ENCODE data around the gene AFAP1L1.

Gene AFAP1L1

GRCh38 chr5:149317281-149318048 lies 45.8 kb downstream of the AFAP1L1 start:
- DNase-seq = peak; percentile 59

- DNase-seq = no peak
Observed at GRCh38 chr5:149319174-149319573, 47.5 kb downstream of the AFAP1L1 start.

GRCh38 chr5:149320791-149321330 lies 49.2 kb downstream of the AFAP1L1 start:
- DNase-seq = peak; percentile 61

GRCh38 chr5:149322518-149322917 lies 50.9 kb downstream of the AFAP1L1 start:
- no peak for DNase-seq

GRCh38 chr5:149323210-149323609 lies 51.6 kb downstream of the AFAP1L1 start:
- no peak for DNase-seq

GRCh38 chr5:149323621-149324205 lies 52.1 kb downstream of the AFAP1L1 start:
- no peak for DNase-seq

GRCh38 chr5:149324641-149325040 lies 53.0 kb downstream of the AFAP1L1 start:
- DNase-seq = no peak

GRCh38 chr5:149325166-149325735 lies 53.6 kb downstream of the AFAP1L1 start:
- no peak for DNase-seq

- DNase-seq = no peak
Observed at GRCh38 chr5:149325894-149326293, 54.2 kb downstream of the AFAP1L1 start.

GRCh38 chr5:149326611-149327010 lies 55.0 kb downstream of the AFAP1L1 start:
- no peak for DNase-seq

- DNase-seq = no peak
Observed at GRCh38 chr5:149328177-149328576, 56.5 kb downstream of the AFAP1L1 start.

GRCh38 chr5:149333711-149334443 lies 62.2 kb downstream of the AFAP1L1 start:
- DNase-seq = no peak

GRCh38 chr5:149337736-149338135 lies 66.1 kb downstream of the AFAP1L1 start:
- peak; percentile 75 for DNase-seq

GRCh38 chr5:149338364-149338763 lies 66.7 kb downstream of the AFAP1L1 start:
- no peak for DNase-seq

GRCh38 chr5:149340920-149341319 lies 69.3 kb downstream of the AFAP1L1 start:
- DNase-seq = no peak

GRCh38 chr5:149341876-149342275 lies 70.2 kb downstream of the AFAP1L1 start:
- no peak for DNase-seq

- no peak for DNase-seq
Observed at GRCh38 chr5:149344151-149344550, 72.5 kb downstream of the AFAP1L1 start.

- DNase-seq = peak; percentile 93
Observed at GRCh38 chr5:149345147-149345891, 73.7 kb downstream of the AFAP1L1 start, which contains the start of gene GRPEL2. Gene GRPEL2 (plus strand): TSS chr5:149345499. CDS start chr5:149345540, 41 bp downstream.

- no peak for DNase-seq
Observed at GRCh38 chr5:149345892-149346222, 74.2 kb downstream of the AFAP1L1 start.

- DNase-seq = no peak
Observed at GRCh38 chr5:149348518-149348917, 76.9 kb downstream of the AFAP1L1 start.

GRCh38 chr5:149349382-149349781 lies 77.7 kb downstream of the AFAP1L1 start:
- DNase-seq = no peak

GRCh38 chr5:149352169-149352568 lies 80.5 kb downstream of the AFAP1L1 start:
- no peak for DNase-seq

GRCh38 chr5:149353911-149354310 lies 82.3 kb downstream of the AFAP1L1 start:
- DNase-seq = no peak
